NCI-H2171 (cell line): ENCODE data around the gene SLC12A2.
A peak's percentile ranks its signal among the peaks of the same experiment; 100 is the strongest.

ENCODE experiments used
- DNase-seq: peaks from one replicate; lab custom pipeline; 2025; lab: John Stamatoyannopoulos, UW

The SLC12A2 gene

GRCh38 chr5:128169401-128170017, 85.9 kb downstream of the SLC12A2 start:
- no peak for DNase-seq

GRCh38 chr5:128172102-128172501, 88.5 kb downstream of the SLC12A2 start:
- DNase-seq: no peak

GRCh38 chr5:128174951-128175350, 91.4 kb downstream of the SLC12A2 start:
- no peak for DNase-seq

- DNase-seq: no peak
These were observed 108.8 kb downstream of the SLC12A2 start for GRCh38 chr5:128192368-128192767.

GRCh38 chr5:128193665-128194390, 110.3 kb downstream of the SLC12A2 start:
- DNase-seq: no peak

GRCh38 chr5:128195316-128195715, 111.8 kb downstream of the SLC12A2 start:
- no peak for DNase-seq

GRCh38 chr5:128196080-128196479, 112.5 kb downstream of the SLC12A2 start:
- DNase-seq: no peak

- no peak for DNase-seq
These were observed 113.2 kb downstream of the SLC12A2 start for GRCh38 chr5:128196791-128197190.

- DNase-seq: no peak
These were observed 114.4 kb downstream of the SLC12A2 start for GRCh38 chr5:128197896-128198522.

- no peak for DNase-seq
These were observed 115.5 kb downstream of the SLC12A2 start for GRCh38 chr5:128199104-128199503.

GRCh38 chr5:128199611-128200010, 116.0 kb downstream of the SLC12A2 start:
- no peak for DNase-seq

- peak; percentile 25 for DNase-seq
These were observed 117.7 kb downstream of the SLC12A2 start for GRCh38 chr5:128201065-128201926.

- no peak for DNase-seq
These were observed 118.8 kb downstream of the SLC12A2 start for GRCh38 chr5:128202320-128202719.

- no peak for DNase-seq
These were observed 124.9 kb downstream of the SLC12A2 start for GRCh38 chr5:128208436-128208835.

- no peak for DNase-seq
These were observed 128.7 kb downstream of the SLC12A2 start for GRCh38 chr5:128212191-128212806.

- DNase-seq: peak; percentile 17
These were observed 129.8 kb downstream of the SLC12A2 start for GRCh38 chr5:128213340-128213739.

- no peak for DNase-seq
These were observed 130.3 kb downstream of the SLC12A2 start for GRCh38 chr5:128213833-128214232.

- no peak for DNase-seq
These were observed 132.7 kb downstream of the SLC12A2 start for GRCh38 chr5:128216285-128216684.

- DNase-seq: no peak
These were observed 133.4 kb downstream of the SLC12A2 start for GRCh38 chr5:128216860-128217531.

GRCh38 chr5:128220841-128221240, 137.3 kb downstream of the SLC12A2 start:
- no peak for DNase-seq

- DNase-seq: no peak
These were observed 140.8 kb downstream of the SLC12A2 start for GRCh38 chr5:128224336-128224735.
